ENCODE data around the gene LENEP. TPM values are rescaled to one million over a fixed set of nuclear protein-coding genes. Genes with fewer than 3 reads are reported as not detected.

LENEP gene
- total RNA-seq, 3 donors from 2014 or later, result not detected

DNA sequence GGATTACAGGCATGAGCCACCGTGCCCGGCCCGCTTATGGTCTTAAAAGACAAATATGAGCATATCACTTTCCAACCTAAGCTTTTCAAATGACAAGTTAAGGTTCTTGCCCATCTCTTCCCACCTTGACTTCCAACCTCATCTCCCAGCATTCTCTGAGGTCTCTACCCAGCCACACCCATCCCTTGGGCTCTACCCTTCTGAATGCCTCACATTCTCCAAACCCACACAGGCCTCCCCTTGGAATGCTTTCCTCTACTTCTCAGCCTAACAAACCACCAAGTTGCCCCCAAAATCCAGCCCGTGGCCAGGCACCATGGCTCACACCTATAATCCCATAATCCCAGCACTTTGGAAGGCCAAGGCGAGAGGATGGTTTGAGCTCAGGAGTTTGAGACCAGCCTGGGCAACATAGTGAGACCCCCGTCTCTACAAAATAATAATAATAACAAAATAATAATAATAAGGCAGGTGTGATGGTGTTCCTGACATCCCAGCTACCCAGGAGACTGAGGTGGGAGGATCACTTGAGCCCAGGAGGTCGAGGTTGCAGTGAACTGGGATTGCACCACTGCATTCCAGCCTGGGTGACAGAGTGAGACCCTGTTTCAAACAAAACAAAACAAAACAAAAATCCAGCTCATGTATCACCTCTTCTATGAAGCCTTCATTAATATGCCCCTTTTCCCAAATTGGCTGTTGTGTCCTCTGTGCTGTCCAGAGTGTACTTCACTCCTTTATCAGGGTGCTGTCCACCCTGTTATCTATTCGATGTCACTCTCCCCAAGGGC, 28.9 kb downstream of the LENEP start:
- H3K4me1 ChIP-seq, result peaks cover 3 to 9% of the 10 kb centered on the region in 2 donors
- DNase-seq (ENCODE audit: low spot score in 2 of 2), result no peak
- H3K4me3 ChIP-seq, result no peak overlapping the region
- intact Hi-C loops (cut with DNase I; ENCODE audit: low total_unique reads), result no loop called here
- no peaks in the 10 kb centered on the region for H3K27me3 ChIP-seq
- H3K27ac ChIP-seq, result no peak overlapping the region
- TF ChIP-seq POLR2AphosphoS5 (IDR thresholded peaks at IDR 0.05) (no peak), POLR2A (IDR thresholded peaks at IDR 0.05) (no peak)
- TF ChIP-seq, protein P1, sequence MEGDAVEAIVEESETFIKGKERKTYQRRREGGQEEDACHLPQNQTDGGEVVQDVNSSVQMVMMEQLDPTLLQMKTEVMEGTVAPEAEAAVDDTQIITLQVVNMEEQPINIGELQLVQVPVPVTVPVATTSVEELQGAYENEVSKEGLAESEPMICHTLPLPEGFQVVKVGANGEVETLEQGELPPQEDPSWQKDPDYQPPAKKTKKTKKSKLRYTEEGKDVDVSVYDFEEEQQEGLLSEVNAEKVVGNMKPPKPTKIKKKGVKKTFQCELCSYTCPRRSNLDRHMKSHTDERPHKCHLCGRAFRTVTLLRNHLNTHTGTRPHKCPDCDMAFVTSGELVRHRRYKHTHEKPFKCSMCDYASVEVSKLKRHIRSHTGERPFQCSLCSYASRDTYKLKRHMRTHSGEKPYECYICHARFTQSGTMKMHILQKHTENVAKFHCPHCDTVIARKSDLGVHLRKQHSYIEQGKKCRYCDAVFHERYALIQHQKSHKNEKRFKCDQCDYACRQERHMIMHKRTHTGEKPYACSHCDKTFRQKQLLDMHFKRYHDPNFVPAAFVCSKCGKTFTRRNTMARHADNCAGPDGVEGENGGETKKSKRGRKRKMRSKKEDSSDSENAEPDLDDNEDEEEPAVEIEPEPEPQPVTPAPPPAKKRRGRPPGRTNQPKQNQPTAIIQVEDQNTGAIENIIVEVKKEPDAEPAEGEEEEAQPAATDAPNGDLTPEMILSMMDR (IDR thresholded peaks at IDR 0.05), result no peak
- H3K9me3 ChIP-seq, result no peaks in the 10 kb centered on the region
- H3K36me3 ChIP-seq, result no peaks in the 10 kb centered on the region

DNA sequence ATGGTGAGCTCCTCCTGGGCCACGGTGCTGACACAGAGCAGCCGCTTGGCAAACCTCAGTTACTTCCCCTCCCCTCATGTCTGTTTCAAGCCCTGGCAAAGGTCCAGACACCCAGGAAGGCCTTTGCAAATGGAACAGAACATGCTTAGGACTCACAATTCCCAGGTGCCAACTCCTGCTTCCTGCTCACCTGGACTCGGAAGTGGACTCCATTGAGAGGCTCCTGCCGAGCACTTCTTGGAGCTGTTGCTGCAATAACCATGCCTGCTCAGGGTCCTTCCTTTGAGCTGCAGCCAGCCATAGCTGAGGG, 29.5 kb downstream of the LENEP start:
- Histone ChIP-seq H3K27me3 (no peaks in the 10 kb centered on the region), H3K4me3 (no peak overlapping the region), H3K4me1 (peaks cover 3 to 4% of the 10 kb centered on the region in 2 donors), H3K9me3 (no peaks in the 10 kb centered on the region), H3K27ac (no peak overlapping the region), H3K36me3 (no peaks in the 10 kb centered on the region)
- intact Hi-C loops (cut with DNase I; ENCODE audit: low total_unique reads), result no loop called here
- no peak for TF ChIP-seq POLR2A (IDR thresholded peaks at IDR 0.05)
- TF ChIP-seq, protein P1 (IDR thresholded peaks at IDR 0.05), result no peak
- no peak for TF ChIP-seq POLR2AphosphoS5 (IDR thresholded peaks at IDR 0.05)
- DNase-seq (ENCODE audit: low spot score in 2 of 2), result no peak

DNA sequence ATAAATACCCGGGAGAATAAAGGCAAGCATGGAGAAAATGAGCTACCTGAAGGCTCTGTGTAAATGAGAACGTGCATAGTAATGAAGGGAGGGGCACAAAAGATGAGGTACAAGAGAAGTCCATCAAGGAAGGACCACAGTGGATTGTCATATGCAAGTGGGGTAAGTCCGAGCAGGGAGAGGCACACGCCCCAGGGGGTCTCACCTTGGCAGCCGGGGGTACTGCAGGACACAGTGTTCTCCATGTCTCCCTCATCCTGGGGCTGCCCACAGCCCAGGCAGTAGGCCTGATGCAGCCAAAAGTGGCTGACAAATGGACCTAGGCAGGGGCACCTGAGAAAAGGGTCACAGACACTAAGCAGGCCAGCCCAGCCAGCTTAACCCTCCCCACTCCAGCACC, 30.2 kb downstream of the LENEP start:
- intact Hi-C loops (cut with DNase I; ENCODE audit: low total_unique reads), result no loop called here
- TF ChIP-seq POLR2AphosphoS5 (IDR thresholded peaks at IDR 0.05) (no peak), POLR2A (IDR thresholded peaks at IDR 0.05) (no peak)
- TF ChIP-seq, protein P1 (IDR thresholded peaks at IDR 0.05), result no peak

DNA sequence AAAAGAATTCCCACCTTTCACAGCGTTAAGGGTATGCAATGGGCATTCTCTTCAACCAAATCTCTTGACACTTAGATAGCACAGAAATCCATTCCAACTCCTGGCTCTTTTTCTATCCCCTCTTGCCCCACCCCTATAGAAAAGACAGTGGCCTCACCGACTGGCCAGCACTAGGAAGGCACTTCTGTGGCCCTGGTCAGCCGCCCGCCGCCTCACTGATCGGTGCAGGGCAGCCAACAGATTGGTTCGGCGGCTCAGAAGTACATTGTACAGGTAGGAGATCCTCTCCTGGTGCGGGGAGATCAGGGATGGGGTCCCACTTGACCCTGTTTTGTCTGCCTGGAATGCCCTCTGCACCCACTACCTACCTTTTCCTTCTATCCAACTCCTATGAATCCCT, 30.9 kb downstream of the LENEP start:
- Histone ChIP-seq H3K27me3 (no peaks in the 10 kb centered on the region), H3K4me1 (peaks cover 0 to 3% of the 10 kb centered on the region in 2 donors), H3K9me3 (no peaks in the 10 kb centered on the region), H3K36me3 (no peaks in the 10 kb centered on the region), H3K27ac (no peak overlapping the region), H3K4me3 (no peak overlapping the region)
- DNase-seq (ENCODE audit: low spot score in 2 of 2), result no peak
- TF ChIP-seq POLR2A (IDR thresholded peaks at IDR 0.05) (no peak), POLR2AphosphoS5 (IDR thresholded peaks at IDR 0.05) (no peak)
- TF ChIP-seq, protein P1 (IDR thresholded peaks at IDR 0.05), result no peak
- intact Hi-C loops (cut with DNase I; ENCODE audit: low total_unique reads), result no loop called here

More for the DNA sequence above, 30.2 kb downstream of the LENEP start:
- Histone ChIP-seq H3K27ac (no peak overlapping the region), H3K4me3 (no peak overlapping the region), H3K9me3 (no peaks in the 10 kb centered on the region), H3K27me3 (no peaks in the 10 kb centered on the region), H3K36me3 (no peaks in the 10 kb centered on the region), H3K4me1 (peaks cover 0 to 3% of the 10 kb centered on the region in 2 donors)
- DNase-seq (ENCODE audit: low spot score in 2 of 2), result no peak

DNA sequence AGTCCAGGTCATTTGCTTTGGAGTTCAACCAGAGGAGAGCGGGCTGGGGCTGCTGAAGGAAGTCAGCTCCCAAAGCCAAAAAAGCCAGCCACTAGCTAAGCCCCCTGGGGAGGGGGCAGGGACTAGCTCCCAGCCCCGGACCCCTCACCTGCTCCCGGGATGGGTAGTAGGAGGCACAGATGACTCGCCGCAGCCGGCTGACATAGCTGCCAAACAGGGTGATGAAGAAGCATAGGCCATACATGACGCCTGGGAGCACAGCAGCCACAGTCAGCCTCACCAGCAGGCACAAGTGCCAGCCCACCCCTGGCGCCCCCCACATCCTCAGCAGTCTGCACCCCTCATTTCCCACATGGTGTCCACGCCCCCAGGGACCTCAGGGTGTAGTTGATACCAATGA, 32.8 kb downstream of the LENEP start:
- peaks cover 0 to 3% of the 10 kb centered on the region in 2 donors for H3K4me1 ChIP-seq
- H3K36me3 ChIP-seq, result no peaks in the 10 kb centered on the region
- H3K4me3 ChIP-seq, result no peak overlapping the region
- no peaks in the 10 kb centered on the region for H3K27me3 ChIP-seq
- intact Hi-C loops (cut with DNase I; ENCODE audit: low total_unique reads), result no loop called here
- peak overlapping the region in 1 of 2 donors; percentile 58 for H3K27ac ChIP-seq
- no peak for DNase-seq (ENCODE audit: low spot score in 2 of 2)
- H3K9me3 ChIP-seq, result no peaks in the 10 kb centered on the region
- TF ChIP-seq POLR2A (IDR thresholded peaks at IDR 0.05), result no peak
- TF ChIP-seq, protein P1 (IDR thresholded peaks at IDR 0.05), result no peak
- no peak for TF ChIP-seq POLR2AphosphoS5 (IDR thresholded peaks at IDR 0.05)
